Measurements from ENCODE around the gene TFDP1.

DNA sequence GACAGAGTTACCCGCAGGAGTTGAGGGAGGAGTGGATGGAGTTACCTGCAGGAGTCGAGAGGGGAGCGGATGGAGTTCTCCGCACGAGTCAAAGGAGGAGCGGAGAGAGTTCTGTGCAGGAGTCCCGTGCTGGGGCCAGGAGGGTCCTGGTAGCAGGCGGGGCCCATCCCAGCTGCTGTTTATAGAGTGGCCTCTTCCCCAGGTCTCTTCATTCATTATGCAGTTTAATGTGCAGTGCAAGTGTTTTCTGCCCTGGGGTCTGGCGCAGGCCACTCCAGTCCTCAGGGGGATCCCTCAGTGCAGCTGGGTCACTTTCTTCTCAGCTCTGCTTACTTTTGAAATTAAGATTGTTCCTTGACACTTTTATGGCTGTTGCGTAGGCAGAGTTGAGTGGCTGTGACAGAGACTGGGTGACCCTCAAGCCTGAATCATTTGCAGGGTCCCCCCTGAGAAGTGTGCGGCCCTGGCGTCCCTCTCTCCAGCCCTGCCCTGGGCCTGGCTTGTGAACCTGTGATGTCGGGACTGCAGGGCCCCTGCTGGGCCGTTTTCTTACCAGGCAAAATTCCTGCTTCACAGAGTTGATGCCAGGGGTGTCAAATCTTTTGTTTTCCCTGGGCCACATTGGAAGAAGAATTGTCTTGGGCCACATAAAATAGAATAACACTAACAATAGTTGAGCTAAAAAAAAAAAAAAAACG is 17.9 kb downstream of the TFDP1 start:
- TF ChIP-seq, protein P1, sequence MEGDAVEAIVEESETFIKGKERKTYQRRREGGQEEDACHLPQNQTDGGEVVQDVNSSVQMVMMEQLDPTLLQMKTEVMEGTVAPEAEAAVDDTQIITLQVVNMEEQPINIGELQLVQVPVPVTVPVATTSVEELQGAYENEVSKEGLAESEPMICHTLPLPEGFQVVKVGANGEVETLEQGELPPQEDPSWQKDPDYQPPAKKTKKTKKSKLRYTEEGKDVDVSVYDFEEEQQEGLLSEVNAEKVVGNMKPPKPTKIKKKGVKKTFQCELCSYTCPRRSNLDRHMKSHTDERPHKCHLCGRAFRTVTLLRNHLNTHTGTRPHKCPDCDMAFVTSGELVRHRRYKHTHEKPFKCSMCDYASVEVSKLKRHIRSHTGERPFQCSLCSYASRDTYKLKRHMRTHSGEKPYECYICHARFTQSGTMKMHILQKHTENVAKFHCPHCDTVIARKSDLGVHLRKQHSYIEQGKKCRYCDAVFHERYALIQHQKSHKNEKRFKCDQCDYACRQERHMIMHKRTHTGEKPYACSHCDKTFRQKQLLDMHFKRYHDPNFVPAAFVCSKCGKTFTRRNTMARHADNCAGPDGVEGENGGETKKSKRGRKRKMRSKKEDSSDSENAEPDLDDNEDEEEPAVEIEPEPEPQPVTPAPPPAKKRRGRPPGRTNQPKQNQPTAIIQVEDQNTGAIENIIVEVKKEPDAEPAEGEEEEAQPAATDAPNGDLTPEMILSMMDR (IDR thresholded peaks at IDR 0.05), result no peak
- TF ChIP-seq POLR2A (IDR thresholded peaks at IDR 0.05) (no peak), POLR2AphosphoS5 (IDR thresholded peaks at IDR 0.05) (no peak), EP300 (IDR thresholded peaks at IDR 0.05) (no peak)

All from sigmoid colon (tissue), 4 donors.